Measurements from ENCODE around the gene NACC1.

NACC1 gene

GRCh38 chr19:13100841-13101589, 17.0 kb upstream of the NACC1 start:
- no peak for DNase-seq

GRCh38 chr19:13101590-13102415, 16.3 kb upstream of the NACC1 start:
- no peak for DNase-seq

- no peak for DNase-seq
Observed at GRCh38 chr19:13102416-13102665, 15.7 kb upstream of the NACC1 start.

GRCh38 chr19:13102666-13103580, 15.1 kb upstream of the NACC1 start, which contains the start of gene LYL1:
LYL1 (minus strand) TSS chr19:13102858; CDS start chr19:13101171, 1,687 bp downstream.
- DNase-seq: peak; percentile 36

- DNase-seq: no peak
Observed at GRCh38 chr19:13103581-13104359, 14.3 kb upstream of the NACC1 start.

- peak; percentile 82 for DNase-seq
Observed at GRCh38 chr19:13104360-13104847, 13.7 kb upstream of the NACC1 start.

- peak; percentile 42 for DNase-seq
Observed at GRCh38 chr19:13104848-13105711, 13.0 kb upstream of the NACC1 start.

GRCh38 chr19:13109361-13110098, 8.5 kb upstream of the NACC1 start:
- no peak for DNase-seq

- no peak for DNase-seq
Observed at GRCh38 chr19:13110099-13110610, 7.9 kb upstream of the NACC1 start.

GRCh38 chr19:13112555-13112954, 5.5 kb upstream of the NACC1 start:
- DNase-seq: no peak

- peak; percentile 27 for DNase-seq
Observed at GRCh38 chr19:13115936-13116281, 2.2 kb upstream of the NACC1 start.

- DNase-seq: peak; percentile 96
Observed at GRCh38 chr19:13116282-13117175, 1.5 kb upstream of the NACC1 start, which contains the start of gene TRMT1. TRMT1 (minus strand) TSS chr19:13116740; CDS start chr19:13116399, 341 bp downstream.

- no peak for DNase-seq
Observed at GRCh38 chr19:13117176-13117771, 790 bp upstream of the NACC1 start.

- DNase-seq: peak; percentile 60
Observed at GRCh38 chr19:13118424-13119193, 545 bp downstream of the NACC1 start.

- no peak for DNase-seq
Observed at GRCh38 chr19:13119627-13120026, 1.6 kb downstream of the NACC1 start.

- DNase-seq: no peak
Observed at GRCh38 chr19:13120031-13120430, 2.0 kb downstream of the NACC1 start.

- DNase-seq: no peak
Observed at GRCh38 chr19:13120817-13121216, 2.8 kb downstream of the NACC1 start.
